Left lung (tissue), 10 donors: Measurements from ENCODE around the gene IGFBP6. TPM values are rescaled to one million over a fixed set of nuclear protein-coding genes. Genes with fewer than 3 reads are reported as not detected.
"Not testable (repeated sequence)": the region's sequence is repeated elsewhere in the genome, so short reads cannot be mapped to it uniquely, and the experiment has no call there.

ENCODE experiments used
- ATAC-seq: fragments of 200-7000 bp; cut with Tn5 transposase; one replicate; pipeline ENCODE4 v1.9.1; 2020; ENCODE audit warnings: moderate library complexity
- DNase-seq, 4 donors: peaks; one replicate each; pipeline ENCODE4 v3.0.0-alpha.2; 2013 to 2020
- H3K27ac ChIP-seq, 2 donors: fragments of 200-600 bp; sonication (generic) in 1 of 2; one replicate each; pipeline versions ENCODE4 v1.5.0 to v1.8.0; 2020 to 2021
- H3K27me3 ChIP-seq, 2 donors: fragments of 200-600 bp; sonication (generic) in 1 of 2; one replicate each; pipeline versions ENCODE4 v1.5.0 to v1.8.0; 2020 to 2021
- H3K36me3 ChIP-seq, 2 donors: fragments of 200-600 bp; sonication (generic) in 1 of 2; one replicate each; pipeline versions ENCODE4 v1.5.0 to v1.8.0; 2020 to 2021
- H3K4me1 ChIP-seq, 2 donors: fragments of 200-600 bp; one replicate each; pipeline ENCODE4 v1.8.0; 2021
- H3K4me3 ChIP-seq, 2 donors: fragments of 200-600 bp; sonication (generic) in 1 of 2; one replicate each; pipeline versions ENCODE4 v1.5.0 to v1.8.0; 2020 to 2021; ENCODE audit warnings: mild to moderate bottlenecking in 1 of 2
- H3K9me3 ChIP-seq, 2 donors: fragments of 200-600 bp; sonication (generic) in 1 of 2; one replicate each; pipeline versions ENCODE4 v1.5.0 to v1.8.0; 2020 to 2021
- CTCF ChIP-seq, 2 donors: fragments of 200-600 bp; sonication (generic) in 1 of 2; IDR thresholded peaks; one replicate each; pipeline versions ENCODE4 v1.5.0 to v1.8.0; 2021; ENCODE audit warnings: antibody characterized with exemption in 2 of 2
- intact Hi-C, 2 donors: fragments of 100-400 bp; cut with DNase I; formaldehyde crosslinking; loops; one replicate each; pipeline versions ENCODE4 v1.11.2 to v1.14.2; 2022
- polyA plus RNA-seq, 6 donors: library from polyadenylated mRNA; unstranded; fragments of 120-200 nt; gene quantifications; one replicate each; pipeline ENCODE4 v1.2.1, GENCODE V29; 2013; ENCODE audit not compliant: insufficient read length in 6 of 6
- total RNA-seq, 2 donors: library from RNA; stranded (reverse); fragmentation: NEBNext Ultra II Directional; extraction: Animal tissue kit (Norgen Biotek cat#: 25700); gene quantifications; one replicate each; pipeline ENCODE4 v1.2.1, GENCODE V29; 2021
- donor health status: DM: no; HTN: yes; CAD: no.
- donor health status: DM: no; HTN: no; CAD: no.

IGFBP6 gene
- total and polyA plus RNA-seq, 8 donors = 15.4 to 29.1 (median 22.7) TPM

- intact Hi-C loops = no loop called here
- peak; percentile 4 for ATAC-seq
These were observed 6.4 kb downstream of the IGFBP6 start for GRCh38 chr12:53103860-53104305.

GRCh38 chr12:53105256-53105655, 7.8 kb downstream of the IGFBP6 start:
- Histone ChIP-seq H3K9me3 (no peaks in the 10 kb centered on the region), H3K27me3 (no peaks in the 10 kb centered on the region), H3K27ac (no peak overlapping the region), H3K4me1 (peaks cover 0 to 23% of the 10 kb centered on the region in 2 donors), H3K36me3 (no peaks in the 10 kb centered on the region), H3K4me3 (no peak overlapping the region)
- ATAC-seq = no peak
- intact Hi-C loops = no loop called here
- no peak for DNase-seq
- no peak for TF ChIP-seq CTCF (IDR thresholded peaks at IDR 0.05)

More at GRCh38 chr12:53103860-53104305, 6.4 kb downstream of the IGFBP6 start:
- no peaks in the 10 kb centered on the region for H3K9me3 ChIP-seq
- DNase-seq = no peak
- peaks cover 0 to 4% of the 10 kb centered on the region in 2 donors for H3K27me3 ChIP-seq
- no peaks in the 10 kb centered on the region for H3K36me3 ChIP-seq
- peaks cover 6 to 30% of the 10 kb centered on the region in 2 donors for H3K4me1 ChIP-seq
- no peak overlapping the region for H3K4me3 ChIP-seq
- no peak overlapping the region for H3K27ac ChIP-seq
- no peak for TF ChIP-seq CTCF (IDR thresholded peaks at IDR 0.05)

GRCh38 chr12:53105712-53106439, 8.4 kb downstream of the IGFBP6 start:
- peaks cover 0 to 23% of the 10 kb centered on the region in 2 donors for H3K4me1 ChIP-seq
- intact Hi-C loops = no loop called here
- no peaks in the 10 kb centered on the region for H3K27me3 ChIP-seq
- no peak for ATAC-seq
- H3K9me3 ChIP-seq = no peaks in the 10 kb centered on the region
- DNase-seq = no peak
- H3K4me3 ChIP-seq = no peak overlapping the region
- no peak for TF ChIP-seq CTCF (IDR thresholded peaks at IDR 0.05)
- H3K36me3 ChIP-seq = no peaks in the 10 kb centered on the region
- no peak overlapping the region for H3K27ac ChIP-seq

GRCh38 chr12:53107122-53107521, 9.7 kb downstream of the IGFBP6 start:
- Histone ChIP-seq H3K27me3 (no peaks in the 10 kb centered on the region), H3K9me3 (no peaks in the 10 kb centered on the region), H3K27ac (no peak overlapping the region), H3K36me3 (no peaks in the 10 kb centered on the region), H3K4me3 (no peak overlapping the region), H3K4me1 (peaks cover 0 to 19% of the 10 kb centered on the region in 2 donors)
- no peak for TF ChIP-seq CTCF (IDR thresholded peaks at IDR 0.05)
- ATAC-seq = no peak
- intact Hi-C loops = no loop called here
- no peak for DNase-seq

GRCh38 chr12:53112431-53112830, 15.0 kb downstream of the IGFBP6 start:
- H3K4me1 ChIP-seq = not testable (repeated sequence)

More at GRCh38 chr12:53112431-53112830, 15.0 kb downstream of the IGFBP6 start:
- H3K36me3 ChIP-seq, H3K27ac ChIP-seq, ATAC-seq, DNase-seq, H3K27me3 ChIP-seq, H3K9me3 ChIP-seq, intact Hi-C loops, H3K4me3 ChIP-seq: not testable (repeated sequence)
